Measurements from ENCODE around the gene PRELID2. TPM values are rescaled to one million over a fixed set of nuclear protein-coding genes. Genes with fewer than 3 reads are reported as not detected.

The PRELID2 gene
- total and polyA plus RNA-seq, 2 donors (not counting 3 experiments of a cell fraction or from before 2014, with no cell fraction given): 3.2 to 16.4 TPM

GRCh38 chr5:145854651-145855258 lies 19.6 kb upstream of the PRELID2 start:
- H3K9ac ChIP-seq (replicated peaks; ENCODE audit: extremely low read depth, insufficient read depth, low read length): no peak overlapping the region
- no TSS peak for BruUV-seq (replicated peaks)
- no peak overlapping the region for H3K27ac ChIP-seq (ENCODE audit: insufficient read depth, low read depth, low read length)
- dilution Hi-C loops (cut with MboI; ENCODE audit: extremely low pct_ligation_motif_present, low sequenced_read_pairs) (no loop called here), intact Hi-C loops (cut with micrococcal nuclease) (loop anchor here (5.0 kb wide), 1 partner anchor 123 kb away; no protein-coding TSS in a partner anchor)
- POLR2A ChIA-PET: no interaction called here
- DNase-seq (ENCODE audit: low read depth, low spot score) (peak; percentile 77), FAIRE-seq (peak; percentile 87)
- no peaks in the 10 kb centered on the region for H3K9me3 ChIP-seq (replicated peaks; ENCODE audit: control insufficient read depth, insufficient read depth, low read length)
- H2AFZ ChIP-seq (ENCODE audit: low read depth, low read length): peak overlapping the region; percentile 36
- no peaks in the 10 kb centered on the region for H4K20me1 ChIP-seq (replicated peaks; ENCODE audit: control insufficient read depth, extremely low read depth, insufficient read depth, low read length)
- peaks cover 18% of the 10 kb centered on the region for H3K4me1 ChIP-seq (ENCODE audit: control insufficient read depth, extremely low read depth, insufficient read depth, low read length)
- no peaks in the 10 kb centered on the region for H3K27me3 ChIP-seq (ENCODE audit: control insufficient read depth in 2 of 2, insufficient read depth in 2 of 2, low read length in 2 of 2)
- TF ChIP-seq EZH2 (IDR thresholded peaks at IDR 0.05; ENCODE audit: borderline replicate concordance, low read depth, low read length, severe bottlenecking): no peak
- TF ChIP-seq POLR2A (IDR thresholded peaks at IDR 0.05; ENCODE audit: low read depth, low read length): no peak
- TF ChIP-seq GATA2 (IDR thresholded peaks at IDR 0.05; ENCODE audit: insufficient read depth, insufficient read length, low read depth, low read length): peak; percentile 89
- TF ChIP-seq JUN (IDR thresholded peaks at IDR 0.05; ENCODE audit: borderline replicate concordance, insufficient read depth, insufficient read length, low read depth): peak; percentile 47
- TF ChIP-seq POLR2AphosphoS5 (IDR thresholded peaks at IDR 0.05; ENCODE audit: insufficient read depth, low read depth, low read length): no peak
- TF ChIP-seq FOS (IDR thresholded peaks at IDR 0.05; ENCODE audit: borderline replicate concordance, insufficient read depth, low read length): peak; percentile 90
- no peak for TF ChIP-seq MYC (IDR thresholded peaks at IDR 0.05; ENCODE audit: low read depth, low read length)
- H3K79me2 ChIP-seq (ENCODE audit: control insufficient read depth, insufficient read depth, low read length): no peaks in the 10 kb centered on the region
- no peak overlapping the region for H3K4me2 ChIP-seq (ENCODE audit: insufficient read depth, low read length)
- CTCF ChIA-PET: interaction anchor here (1.4 to 3.2 kb wide), 4 partner anchors 10 to 33 kb away, joined by 3 to 14 read pairs (median 7); partner anchors contain the start of gene PRELID2
- H3K36me3 ChIP-seq (ENCODE audit: control insufficient read depth in 2 of 2, extremely low read depth in 1 of 2, insufficient read depth in 2 of 2, low read length in 2 of 2): no peaks in the 10 kb centered on the region
- H3K4me3 ChIP-seq (replicated peaks in 1 of 3; ENCODE audit: insufficient read depth in 1 of 3, low read depth in 1 of 3, low read length in 3 of 3): no peak overlapping the region
- H3K9me1 ChIP-seq (replicated peaks; ENCODE audit: control insufficient read depth, extremely low read depth, insufficient read depth, low read length): no peaks in the 10 kb centered on the region
